RWPE2 (cell line): ENCODE measurements around the gene RHOBTB3.
"Not testable (repeated sequence)": the region's sequence is repeated elsewhere in the genome, so short reads cannot be mapped to it uniquely, and the experiment has no call there.

Source experiments
- ATAC-seq: fragments of 200-7000 bp; cut with Tn5 transposase; 3 replicates; pipeline ENCODE4 v1.9.1; 2021; ENCODE audit warnings: low read depth
- DNase-seq: peaks from one replicate; pipeline ENCODE4 v3.0.0-alpha.2; 2020; ENCODE audit warnings: low spot score
- H3K27ac ChIP-seq: fragments of 450-650 bp; 2 replicates; pipeline ENCODE4 v1.5.1; 2017; ENCODE audit warnings: mild to moderate bottlenecking; ENCODE audit not compliant: poor library complexity, severe bottlenecking
- H3K27me3 ChIP-seq: fragments of 250-450 bp; sonication (Bioruptor Pico); 2 replicates; pipeline ENCODE4 v1.5.1; 2021; ENCODE audit warnings: mild to moderate bottlenecking, moderate library complexity; ENCODE audit not compliant: insufficient read depth, poor library complexity, severe bottlenecking
- H3K36me3 ChIP-seq: fragments of 250-450 bp; sonication (Bioruptor Pico); 2 replicates; pipeline ENCODE4 v1.5.1; 2020; ENCODE audit warnings: low read depth, mild to moderate bottlenecking, moderate library complexity
- H3K4me1 ChIP-seq: fragments of 250-450 bp; sonication (Bioruptor Pico); 2 replicates; pipeline ENCODE4 v1.5.1; 2021; ENCODE audit warnings: mild to moderate bottlenecking, moderate library complexity; ENCODE audit not compliant: insufficient read depth, poor library complexity, severe bottlenecking
- H3K4me3 ChIP-seq: fragments of 250-450 bp; sonication (Bioruptor Pico); 2 replicates; pipeline ENCODE4 v1.5.1; 2021; ENCODE audit warnings: mild to moderate bottlenecking, moderate library complexity; ENCODE audit not compliant: severe bottlenecking
- H3K9me3 ChIP-seq: fragments of 250-450 bp; sonication (Bioruptor Pico); 2 replicates; pipeline ENCODE4 v1.5.1; 2021; ENCODE audit warnings: mild to moderate bottlenecking, moderate library complexity; ENCODE audit not compliant: severe bottlenecking
- TF ChIP-seq, protein P1 (sequence below): fragments of 450-650 bp; IDR thresholded peaks from one replicate; pipeline ENCODE4 v1.5.1; 2017; ENCODE audit warnings: mild to moderate bottlenecking, moderate library complexity; ENCODE audit not compliant: poor library complexity, severe bottlenecking

Gene RHOBTB3

DNA sequence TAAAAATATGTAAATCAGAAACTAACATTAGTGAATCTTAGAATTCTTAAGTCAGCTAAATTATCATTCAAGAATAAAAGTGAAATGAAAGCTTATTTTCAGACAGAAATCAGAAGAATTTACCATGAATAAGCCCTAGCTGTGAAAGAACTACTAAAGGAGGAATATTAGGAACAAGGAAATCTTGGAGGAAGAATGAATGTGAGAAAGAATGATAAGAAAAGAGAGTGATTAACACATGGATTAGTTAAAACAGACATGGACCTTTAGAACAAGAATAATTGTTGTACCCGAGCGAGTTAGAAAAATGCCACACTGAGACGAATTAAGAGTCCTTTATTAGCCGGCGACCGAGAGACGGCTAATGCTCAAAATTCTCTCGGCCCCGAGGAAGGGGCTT is 24.1 kb upstream of the RHOBTB3 start:
- Histone ChIP-seq H3K27ac (no peak overlapping the region), H3K4me1 (peaks cover 2% of the 10 kb centered on the region), H3K4me3 (no peak overlapping the region), H3K27me3 (no peaks in the 10 kb centered on the region), H3K36me3 (no peaks in the 10 kb centered on the region), H3K9me3 (no peaks in the 10 kb centered on the region)
- TF ChIP-seq, protein P1, sequence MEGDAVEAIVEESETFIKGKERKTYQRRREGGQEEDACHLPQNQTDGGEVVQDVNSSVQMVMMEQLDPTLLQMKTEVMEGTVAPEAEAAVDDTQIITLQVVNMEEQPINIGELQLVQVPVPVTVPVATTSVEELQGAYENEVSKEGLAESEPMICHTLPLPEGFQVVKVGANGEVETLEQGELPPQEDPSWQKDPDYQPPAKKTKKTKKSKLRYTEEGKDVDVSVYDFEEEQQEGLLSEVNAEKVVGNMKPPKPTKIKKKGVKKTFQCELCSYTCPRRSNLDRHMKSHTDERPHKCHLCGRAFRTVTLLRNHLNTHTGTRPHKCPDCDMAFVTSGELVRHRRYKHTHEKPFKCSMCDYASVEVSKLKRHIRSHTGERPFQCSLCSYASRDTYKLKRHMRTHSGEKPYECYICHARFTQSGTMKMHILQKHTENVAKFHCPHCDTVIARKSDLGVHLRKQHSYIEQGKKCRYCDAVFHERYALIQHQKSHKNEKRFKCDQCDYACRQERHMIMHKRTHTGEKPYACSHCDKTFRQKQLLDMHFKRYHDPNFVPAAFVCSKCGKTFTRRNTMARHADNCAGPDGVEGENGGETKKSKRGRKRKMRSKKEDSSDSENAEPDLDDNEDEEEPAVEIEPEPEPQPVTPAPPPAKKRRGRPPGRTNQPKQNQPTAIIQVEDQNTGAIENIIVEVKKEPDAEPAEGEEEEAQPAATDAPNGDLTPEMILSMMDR, result no peak
- ATAC-seq (no peak), DNase-seq (no peak)

DNA sequence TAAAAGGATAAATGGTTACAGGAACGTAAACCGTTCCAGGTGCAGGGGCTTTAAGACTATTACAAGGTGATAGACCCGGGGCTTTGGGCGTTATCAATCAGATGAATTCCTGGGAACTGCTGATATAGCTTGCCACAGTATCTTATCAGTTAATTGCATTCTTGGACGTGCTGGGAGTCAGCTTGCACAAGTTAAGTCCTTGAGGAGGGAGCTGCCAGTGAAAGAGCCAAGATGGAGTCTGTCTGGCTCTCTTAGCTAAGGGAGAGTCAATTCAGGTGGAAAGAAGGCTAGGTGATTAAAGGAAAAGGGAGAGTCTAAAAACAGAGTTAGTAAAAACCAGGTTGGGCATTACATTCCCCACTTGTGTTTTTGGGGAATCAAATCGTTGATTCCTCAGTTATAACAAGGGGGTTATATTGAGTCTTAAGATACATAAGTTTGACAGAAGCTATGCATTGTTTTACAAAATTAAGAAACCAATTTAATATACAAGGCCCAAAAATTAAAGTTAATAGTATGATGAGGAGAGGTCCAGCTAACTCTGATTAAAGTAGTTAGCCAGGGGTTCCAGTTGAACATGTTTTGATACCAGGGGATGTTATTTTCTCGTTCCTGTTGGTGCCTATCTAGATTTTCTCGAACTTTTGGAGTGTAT is 23.5 kb upstream of the RHOBTB3 start:
- not testable (repeated sequence) for H3K4me1 ChIP-seq, H3K27me3 ChIP-seq, ATAC-seq, H3K9me3 ChIP-seq, DNase-seq, H3K27ac ChIP-seq, H3K36me3 ChIP-seq, H3K4me3 ChIP-seq

DNA sequence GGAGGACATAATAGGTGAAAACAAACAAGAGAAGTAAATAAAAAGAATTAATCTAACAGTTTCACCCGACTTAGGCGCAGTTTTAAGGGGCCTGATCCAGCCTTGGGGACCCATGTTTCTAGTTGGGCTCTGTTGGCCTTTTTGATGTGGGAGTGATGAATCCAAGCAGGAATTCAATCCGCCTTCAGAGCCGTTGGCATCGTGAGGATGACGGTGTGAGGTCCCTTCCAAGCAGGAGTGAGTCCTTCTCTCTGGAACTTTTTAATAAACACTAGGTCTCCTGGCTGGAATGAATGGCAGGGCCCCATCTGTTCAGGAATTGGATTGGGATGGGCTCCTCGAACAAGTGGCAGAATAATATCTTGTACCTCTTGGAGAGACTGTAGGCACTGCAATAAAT is 22.3 kb upstream of the RHOBTB3 start:
- ATAC-seq, result no peak
- Histone ChIP-seq H3K9me3 (no peaks in the 10 kb centered on the region), H3K4me1 (peaks cover 11% of the 10 kb centered on the region)

DNA sequence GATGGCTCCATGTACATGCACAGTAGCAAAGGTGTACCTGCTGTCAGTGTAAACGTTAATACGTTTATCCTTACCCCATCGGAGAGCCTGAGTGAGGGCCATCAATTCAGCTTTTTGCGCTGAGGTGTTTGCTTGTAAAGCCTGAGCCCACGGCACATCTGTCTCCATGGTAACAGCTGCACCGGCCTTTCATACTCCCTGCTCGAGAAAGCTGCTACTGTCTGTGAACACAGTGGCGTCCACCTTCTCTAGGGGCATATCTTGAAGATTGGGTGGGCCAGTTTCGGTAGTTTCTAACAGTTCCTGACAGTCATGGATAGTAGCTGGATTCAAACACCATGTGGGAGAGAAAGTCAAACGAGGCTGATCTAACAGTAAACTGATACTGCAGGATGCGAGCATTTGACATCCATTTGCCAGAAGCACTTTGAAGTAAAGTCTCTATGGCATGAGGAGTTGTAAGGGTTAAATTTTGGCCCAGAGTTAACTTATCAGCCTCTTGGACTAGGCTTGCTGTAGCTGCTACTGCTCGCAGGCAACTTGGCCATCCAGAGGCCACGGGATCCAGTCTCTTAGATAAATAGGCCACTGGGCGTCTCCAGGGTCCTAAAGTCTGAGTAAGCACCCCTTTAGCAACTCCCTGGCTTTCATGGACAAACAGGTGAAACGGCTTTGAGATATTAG is 21.0 kb upstream of the RHOBTB3 start:
- no peaks in the 10 kb centered on the region for H3K27me3 ChIP-seq
- TF ChIP-seq, protein P1, result no peak
- no peaks in the 10 kb centered on the region for H3K9me3 ChIP-seq
- no peak overlapping the region for H3K4me3 ChIP-seq
- H3K4me1 ChIP-seq, result peaks cover 16% of the 10 kb centered on the region
- no peak for ATAC-seq
- DNase-seq, result no peak
- H3K36me3 ChIP-seq, result no peaks in the 10 kb centered on the region
- H3K27ac ChIP-seq, result no peak overlapping the region

More for the DNA sequence above, 22.3 kb upstream of the RHOBTB3 start:
- TF ChIP-seq, protein P1, result no peak
- Histone ChIP-seq H3K36me3 (no peaks in the 10 kb centered on the region), H3K27ac (no peak overlapping the region), H3K4me3 (no peak overlapping the region), H3K27me3 (no peaks in the 10 kb centered on the region)
- DNase-seq, result no peak

DNA sequence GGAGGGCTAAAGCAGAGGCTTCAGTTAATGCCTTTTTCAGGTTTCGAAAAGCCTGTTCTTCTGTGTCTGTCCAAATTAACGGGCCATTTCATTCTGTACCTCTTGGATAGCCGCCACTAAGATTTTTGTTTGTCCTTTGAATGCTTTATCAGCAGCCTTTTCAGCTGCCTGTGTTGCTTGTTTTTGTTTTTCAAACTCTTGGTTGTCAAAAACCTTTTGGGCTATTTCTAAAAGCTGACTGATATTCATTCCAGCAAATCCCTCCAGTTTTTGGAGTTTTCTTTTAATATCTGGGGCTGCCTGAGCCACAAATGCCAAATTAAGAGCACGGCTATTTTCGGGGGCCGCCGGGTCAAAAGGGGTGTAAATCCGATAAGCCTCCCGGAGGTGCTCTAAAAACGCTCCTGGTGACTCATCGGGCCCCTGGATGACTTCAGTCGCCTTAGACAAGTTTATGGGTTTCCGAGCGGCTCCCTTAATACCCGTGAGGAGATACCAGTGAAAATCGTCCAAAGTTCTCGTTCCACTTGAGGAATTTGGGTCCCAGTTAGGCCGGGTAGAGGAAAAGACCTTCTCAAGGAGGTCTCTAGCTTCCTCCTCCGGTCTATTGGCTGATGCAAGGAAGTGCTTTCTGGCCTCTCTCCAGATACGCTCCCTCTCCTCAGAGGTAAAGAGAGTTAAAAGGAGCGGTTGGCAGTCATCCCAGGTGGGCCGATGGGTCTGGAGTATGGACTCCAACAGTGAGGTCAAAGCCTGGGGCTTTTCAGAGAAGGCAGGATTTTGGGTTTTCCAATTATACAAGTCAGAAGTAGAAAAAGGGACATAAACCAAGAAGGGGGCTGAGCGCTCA is 20.3 kb upstream of the RHOBTB3 start:
- not testable (repeated sequence) for H3K9me3 ChIP-seq, H3K36me3 ChIP-seq, H3K27ac ChIP-seq, DNase-seq, H3K4me3 ChIP-seq, ATAC-seq, H3K27me3 ChIP-seq
- H3K4me1 ChIP-seq, result peaks cover 21% of the 10 kb centered on the region
